NCI-H187 (cell line): ENCODE measurements around the gene GPR37.

Source experiments
- DNase-seq, 2 experiments: peaks; one replicate each; lab custom pipeline; 2025; lab: John Stamatoyannopoulos, UW

Gene GPR37

GRCh38 chr7:124765401-124766352, at the start of gene GPR37:
TSS of gene GPR37 (minus strand) at chr7:124765792. CDS start at chr7:124764976, 816 bp downstream.
- DNase-seq: peak in 1 of 2 experiments; percentile 15

DNA sequence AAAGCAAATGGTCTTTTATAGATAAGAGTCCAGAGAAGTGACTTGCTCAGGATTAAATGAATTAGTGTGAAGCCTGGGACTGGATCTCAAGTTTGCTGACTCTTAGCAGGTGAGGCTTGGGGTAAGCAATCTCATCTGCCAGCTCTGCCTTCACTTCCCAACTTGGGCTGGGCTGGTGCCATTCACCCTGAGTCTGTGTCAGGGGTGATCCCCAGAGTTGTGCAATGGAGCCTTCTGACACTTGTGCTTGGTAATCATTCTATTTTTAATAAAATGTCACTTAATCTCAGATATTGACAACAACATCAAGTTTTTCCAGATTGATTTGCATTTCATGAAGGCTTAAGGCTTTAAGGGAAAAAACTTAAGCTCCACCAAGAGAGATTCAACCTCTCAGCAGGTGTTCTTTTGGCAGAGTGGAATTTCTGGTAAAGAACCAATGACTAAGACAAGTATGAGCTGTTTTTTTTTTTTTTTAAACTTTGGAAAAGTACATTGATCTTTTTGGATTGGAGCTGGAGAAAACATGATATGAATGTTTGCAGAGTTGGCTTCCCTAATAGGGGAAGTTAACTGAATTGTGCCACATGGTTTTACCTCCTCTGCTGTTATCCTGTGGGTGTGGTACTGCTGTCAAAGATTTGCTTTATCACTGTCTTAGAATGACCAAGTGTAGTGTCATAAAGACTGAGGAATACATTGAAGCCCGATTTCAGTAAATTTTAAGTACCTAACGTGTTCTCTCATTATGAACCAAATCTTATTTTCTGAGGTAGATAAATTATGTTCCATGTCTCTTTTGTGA, 48.6 kb upstream of the GPR37 start:
- no peak for DNase-seq

- no peak for DNase-seq
Measured at GRCh38 chr7:124812764-124813163, 47.2 kb upstream of the GPR37 start.

DNA sequence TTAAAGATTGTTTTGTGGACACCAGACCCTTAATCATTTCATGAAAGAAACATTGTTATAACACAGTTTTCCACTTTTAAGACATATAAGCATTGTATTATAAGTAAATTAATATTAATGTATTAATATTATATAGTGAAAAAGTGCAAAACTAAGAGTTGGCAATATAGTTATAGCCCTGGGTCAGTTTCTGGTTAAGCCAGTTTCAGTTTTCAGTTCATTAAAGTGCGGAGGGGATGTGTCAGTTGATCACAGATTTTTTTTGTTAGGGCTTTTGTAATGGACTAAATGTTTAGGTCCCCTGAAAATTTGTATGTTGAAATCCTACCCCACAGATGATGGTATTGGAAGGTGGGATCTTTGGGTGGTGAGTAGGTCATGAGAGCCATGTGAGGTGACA, 45.7 kb upstream of the GPR37 start:
- DNase-seq: no peak

GRCh38 chr7:124810605-124811004, 45.0 kb upstream of the GPR37 start:
- no peak for DNase-seq

DNA sequence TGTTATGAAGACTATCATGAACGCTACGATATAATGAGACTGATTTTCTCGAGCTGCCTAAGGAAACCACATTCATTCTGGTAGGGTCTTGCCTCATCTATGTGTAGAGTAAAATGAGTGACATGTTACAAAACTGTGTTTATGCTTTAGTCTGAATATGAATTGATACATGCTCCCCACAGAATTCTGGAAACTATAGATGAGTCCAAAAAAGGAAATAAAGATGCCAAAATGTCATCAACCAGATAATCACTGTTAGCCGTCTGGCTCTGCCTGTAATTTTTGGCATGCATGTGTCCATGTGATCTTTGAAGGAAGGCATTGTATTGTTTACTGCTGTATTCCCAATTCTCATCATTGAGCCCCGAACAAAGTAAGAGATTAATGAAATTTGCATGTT, 42.6 kb upstream of the GPR37 start:
- DNase-seq: no peak

DNA sequence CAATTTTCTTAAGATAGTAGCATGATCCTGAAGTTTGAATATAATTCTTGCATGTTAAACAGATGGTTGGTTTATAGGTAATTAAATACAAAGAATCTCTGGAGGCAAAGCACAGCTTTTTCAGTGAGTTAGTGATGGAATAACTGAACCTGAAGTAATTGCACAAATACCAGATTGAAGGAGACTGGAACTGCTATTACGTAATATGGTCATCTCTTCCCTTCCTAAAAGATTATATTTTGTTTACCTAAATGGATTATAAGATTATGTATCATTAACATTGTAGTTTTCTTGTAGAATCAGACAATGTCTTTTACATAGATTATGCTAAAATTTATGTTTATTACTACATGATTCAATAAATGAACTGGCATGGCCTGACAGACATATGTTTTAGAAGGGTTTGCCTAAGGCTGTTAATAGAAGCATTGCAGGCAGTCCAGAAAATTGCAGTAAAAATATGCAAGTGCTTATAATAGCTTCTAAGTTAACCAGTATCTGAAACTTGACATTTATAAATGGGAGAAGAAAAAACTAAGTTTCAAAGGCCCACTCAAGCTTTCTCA, 35.8 kb upstream of the GPR37 start:
- DNase-seq: no peak

DNA sequence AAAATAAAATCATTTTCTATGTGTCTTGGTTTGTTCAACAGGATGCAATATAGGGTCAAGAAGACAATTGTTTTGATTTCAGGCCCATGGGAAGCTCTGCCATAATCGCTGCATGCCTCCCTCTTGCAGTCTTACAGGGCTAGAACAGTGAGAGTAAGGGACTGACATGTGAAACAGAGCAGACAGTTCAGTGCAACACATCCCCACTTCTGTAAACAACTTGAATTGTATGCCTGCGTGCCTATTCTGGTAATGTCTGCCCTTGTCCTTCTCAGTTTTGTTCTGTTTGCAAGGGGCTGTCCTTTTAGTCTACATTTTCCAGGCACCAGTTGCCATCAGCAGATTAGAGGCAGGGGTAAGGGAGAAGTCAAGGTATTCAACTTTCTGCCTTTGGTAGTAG, 34.8 kb upstream of the GPR37 start:
- DNase-seq: no peak

DNA sequence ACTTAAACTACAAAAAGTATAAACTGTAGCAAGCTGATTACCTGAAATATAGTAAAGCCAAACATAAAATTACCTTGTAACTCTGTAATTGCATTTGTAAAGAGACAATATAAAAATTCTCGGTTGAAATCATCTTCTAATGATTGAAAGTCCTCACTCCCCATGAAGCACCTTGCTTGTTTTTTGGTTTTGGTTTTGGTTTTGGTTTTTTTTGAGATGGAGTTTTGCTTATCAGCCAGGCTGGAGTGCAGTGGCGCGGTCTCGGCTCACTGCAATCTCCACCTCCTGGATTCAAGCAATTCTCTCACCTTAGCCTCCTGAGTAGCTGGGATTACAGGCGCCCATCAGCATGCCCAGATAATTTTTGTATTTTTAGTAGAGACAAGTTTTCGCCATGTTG, 33.9 kb upstream of the GPR37 start:
- no peak for DNase-seq

GRCh38 chr7:124796771-124797170, 31.2 kb upstream of the GPR37 start:
- DNase-seq: no peak

DNA sequence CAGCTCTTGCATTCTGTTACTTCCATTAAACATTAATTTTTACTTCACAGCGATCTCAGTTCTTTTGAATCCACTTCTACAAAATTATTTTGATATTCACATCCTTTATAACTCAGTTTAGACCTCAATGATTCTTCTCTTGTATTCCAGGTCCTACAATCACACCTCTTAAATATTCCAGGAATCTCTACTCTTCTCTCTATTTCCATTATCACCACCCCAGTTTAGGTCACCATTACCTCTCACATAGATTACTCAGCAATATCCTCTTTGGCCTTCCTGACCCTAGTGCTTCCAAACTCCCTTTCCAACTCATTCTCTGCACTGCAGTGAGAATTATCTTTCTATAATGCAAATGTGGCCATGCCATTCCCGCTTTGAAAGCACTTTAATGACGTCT, 27.1 kb upstream of the GPR37 start:
- no peak for DNase-seq

GRCh38 chr7:124792002-124792401, 26.4 kb upstream of the GPR37 start:
- no peak for DNase-seq

- DNase-seq: no peak
Measured at GRCh38 chr7:124791426-124791825, 25.8 kb upstream of the GPR37 start.

DNA sequence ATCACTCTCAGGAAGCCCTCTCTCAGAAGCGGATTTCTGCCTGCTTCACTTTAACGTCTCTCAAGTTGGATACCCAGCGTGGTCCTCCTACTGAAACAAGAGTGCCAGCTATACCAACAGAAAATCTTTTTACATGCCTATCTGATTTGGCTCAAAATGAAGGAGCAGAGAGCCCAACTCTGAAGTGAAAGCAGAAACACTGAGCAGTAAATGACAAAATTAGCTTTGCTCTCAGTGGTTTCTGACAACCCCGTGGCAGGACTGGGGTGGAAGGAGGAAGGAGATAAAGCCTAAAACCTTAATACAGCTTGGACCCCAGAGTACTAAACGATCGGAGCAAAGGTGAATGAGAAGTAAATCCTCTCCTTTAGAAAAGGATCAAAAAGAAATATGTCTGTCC, 25.1 kb upstream of the GPR37 start:
- no peak for DNase-seq

DNA sequence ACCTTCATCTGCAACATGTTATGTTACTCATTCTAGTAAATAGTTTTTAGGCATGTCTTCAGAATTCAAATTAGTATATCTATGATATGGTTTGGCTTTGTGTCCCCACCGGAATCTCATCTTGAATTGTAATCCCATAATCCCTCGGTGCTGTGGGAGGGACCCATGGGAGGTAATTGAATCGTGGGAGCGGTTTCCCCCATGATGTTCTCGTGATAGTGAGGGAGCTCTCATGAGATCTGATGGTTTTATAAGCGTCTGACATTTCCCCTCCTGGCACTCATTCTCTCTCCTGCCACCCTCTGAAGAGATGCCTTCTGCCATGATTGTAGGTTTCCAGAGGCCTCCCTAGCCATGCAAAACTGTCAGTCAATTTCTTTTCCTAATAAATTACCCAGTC, 20.4 kb upstream of the GPR37 start:
- DNase-seq: no peak

GRCh38 chr7:124784879-124785818, 19.6 kb upstream of the GPR37 start:
- peak in 1 of 2 experiments; percentile 40 for DNase-seq

- no peak for DNase-seq
Measured at GRCh38 chr7:124783271-124783670, 17.7 kb upstream of the GPR37 start.

- no peak for DNase-seq
Measured at GRCh38 chr7:124781907-124782734, 16.5 kb upstream of the GPR37 start.

DNA sequence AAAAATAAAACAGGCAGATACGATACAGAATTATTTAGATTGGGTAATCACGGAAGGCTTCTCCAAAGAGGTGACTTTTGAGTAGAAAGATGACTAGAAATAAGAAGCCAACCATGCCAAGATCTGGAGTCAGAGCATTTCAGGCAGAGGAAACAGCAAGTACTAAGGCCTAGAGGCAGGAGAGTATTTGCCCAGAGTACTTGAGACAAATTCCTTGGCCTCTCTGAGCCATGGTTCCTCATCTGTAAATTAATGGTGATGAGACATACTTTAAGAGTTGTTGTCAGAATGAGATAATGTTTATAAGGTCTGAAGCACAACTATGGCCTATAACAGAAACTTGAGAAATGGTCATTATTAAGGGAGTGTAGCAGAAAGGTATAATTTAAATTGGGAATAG, 15.8 kb upstream of the GPR37 start:
- DNase-seq: no peak

DNA sequence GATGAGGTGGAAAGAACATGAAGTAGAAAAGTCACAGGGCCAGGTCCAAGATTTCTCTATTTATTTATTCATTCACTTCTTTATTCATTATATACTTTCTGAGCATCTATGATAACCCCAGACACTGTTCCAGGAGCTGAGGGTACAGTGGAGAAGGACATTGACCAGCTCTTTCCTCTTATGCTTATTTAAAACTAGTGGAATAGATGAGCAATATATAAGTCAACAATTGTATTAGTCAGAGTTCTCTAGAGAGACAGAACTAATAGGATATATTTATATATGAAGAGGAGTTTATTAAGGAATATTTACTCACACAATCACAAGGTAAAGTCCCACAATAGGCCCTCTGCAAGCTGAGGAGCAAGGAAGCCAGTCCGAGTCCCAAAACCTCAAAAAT, 15.0 kb upstream of the GPR37 start:
- no peak for DNase-seq

DNA sequence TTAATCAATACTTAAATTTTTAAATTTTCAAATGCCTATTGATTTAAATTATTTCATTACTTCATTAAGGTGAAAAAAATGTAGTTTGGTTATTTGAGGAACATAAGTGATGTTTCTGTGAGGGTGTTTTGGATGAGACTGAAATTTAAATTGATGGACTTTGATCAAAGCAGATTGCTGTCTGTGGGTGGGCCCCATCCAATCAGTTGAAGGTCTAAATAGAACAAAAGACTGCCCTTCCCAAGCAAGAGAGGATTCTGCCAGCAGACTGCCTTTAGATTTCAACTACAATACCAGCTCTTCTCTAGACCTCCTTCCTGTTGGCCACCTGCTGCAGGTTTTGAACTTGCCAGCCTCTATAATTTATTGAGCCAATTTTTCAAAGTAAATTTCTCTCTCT, 14.5 kb upstream of the GPR37 start:
- no peak for DNase-seq
